ENCODE data around the gene VANGL2.

The VANGL2 gene

DNA sequence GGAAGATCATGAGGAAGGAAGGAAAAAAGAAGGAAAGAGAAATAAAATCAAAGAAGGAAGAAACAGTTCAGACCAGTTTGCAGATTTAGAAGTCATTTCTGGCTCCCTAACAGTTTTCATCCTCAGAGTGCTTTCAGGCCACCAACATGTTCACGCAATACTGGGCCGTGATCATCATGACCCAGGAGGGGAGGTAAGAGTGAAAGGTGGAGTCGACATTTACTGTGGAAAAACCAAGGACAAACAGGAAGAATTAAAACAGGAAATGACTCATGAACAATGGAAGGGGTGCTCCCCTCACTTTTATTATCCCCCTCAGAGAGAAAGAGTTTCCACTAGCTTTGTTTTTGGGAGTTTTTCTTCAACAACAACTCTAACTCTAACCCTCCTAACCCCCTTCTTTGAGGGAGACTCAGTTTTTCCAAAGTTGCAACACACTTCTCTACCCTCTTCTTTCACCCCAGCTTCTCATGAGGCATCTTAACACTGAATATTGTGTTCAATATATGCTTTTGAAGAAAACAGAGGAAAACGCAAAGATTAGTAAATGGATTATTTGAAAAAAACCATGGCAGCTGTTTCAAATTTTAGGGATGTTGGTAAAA, 60.4 kb downstream of the VANGL2 start:
- peak in 1 of 5 donors; percentile 45 for DNase-seq

DNA sequence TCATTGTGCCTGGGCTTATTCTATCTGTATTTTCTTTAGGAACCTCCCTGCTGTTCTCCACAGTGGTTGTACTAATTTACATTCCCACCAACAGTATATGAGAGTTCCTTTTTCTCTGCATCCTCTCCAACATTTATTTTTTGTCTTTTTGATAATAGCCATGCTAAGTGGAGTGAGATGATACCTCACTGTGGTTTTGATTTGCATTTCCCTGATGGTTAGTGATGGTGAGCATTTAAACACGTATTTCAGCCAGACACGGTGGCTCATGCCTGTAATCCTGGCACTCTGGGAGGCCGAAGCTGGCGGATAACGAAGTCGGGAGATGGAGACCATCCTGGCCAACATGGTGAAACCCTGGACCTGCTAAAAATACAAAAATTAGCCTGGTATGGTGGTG, 64.8 kb downstream of the VANGL2 start:
- DNase-seq = no peak

DNA sequence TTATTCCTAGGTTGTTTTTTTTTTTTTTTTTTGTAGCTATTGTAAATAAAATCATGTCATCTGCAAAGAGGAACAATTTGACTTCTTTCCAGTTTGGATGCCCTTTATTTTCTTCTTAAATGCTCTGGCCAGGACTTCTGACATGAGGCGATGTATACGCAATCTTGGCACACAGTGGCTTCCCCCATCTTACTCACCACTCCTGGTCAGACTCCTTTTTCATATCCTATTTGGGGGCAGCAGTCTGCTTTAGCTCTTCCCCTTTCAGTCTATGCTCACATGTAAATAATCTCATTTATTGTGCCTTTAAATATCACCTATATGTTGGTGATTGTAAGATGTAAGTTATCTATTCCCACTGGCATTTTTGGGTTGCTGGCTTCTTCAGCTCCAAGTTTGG, 66.6 kb downstream of the VANGL2 start:
- DNase-seq = no peak

DNA sequence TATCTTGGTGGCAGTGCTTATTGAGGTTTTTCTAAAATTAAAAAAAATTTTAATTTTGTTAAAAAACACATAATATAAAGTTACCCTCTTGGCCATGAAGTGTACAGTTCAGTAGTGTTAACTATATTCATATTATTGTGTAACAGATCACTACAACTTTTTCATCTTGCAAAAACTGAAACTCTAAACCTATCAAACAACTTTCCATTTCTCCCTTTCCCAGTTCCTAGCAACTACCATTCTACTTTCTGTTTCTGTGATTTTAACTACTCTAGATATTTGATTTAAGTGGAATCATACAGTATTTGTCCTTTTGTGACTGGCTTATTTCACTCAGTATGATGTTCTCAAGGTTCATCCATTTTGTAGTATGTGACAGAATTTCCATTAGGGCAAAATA, 67.2 kb downstream of the VANGL2 start:
- DNase-seq = no peak

DNA sequence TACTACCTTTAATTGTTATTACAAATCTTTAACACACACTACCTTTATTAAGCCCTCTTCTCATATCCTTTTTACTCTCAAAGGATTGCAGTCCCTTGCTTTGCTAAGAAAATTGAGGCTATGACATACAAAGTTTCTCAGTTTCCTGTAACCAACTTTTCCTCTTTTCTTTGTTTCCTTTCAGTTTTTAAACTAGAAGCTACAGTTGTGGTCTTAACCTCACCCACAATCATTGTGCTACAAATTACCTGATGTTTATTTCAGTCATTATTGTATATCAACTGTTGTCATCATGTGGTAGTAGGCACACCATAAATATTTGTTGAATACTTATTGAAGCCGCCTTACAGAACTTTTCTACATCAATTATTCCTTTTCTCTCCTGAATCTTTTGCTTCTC, 70.9 kb downstream of the VANGL2 start:
- DNase-seq = peak in 1 of 5 donors; percentile 67

DNA sequence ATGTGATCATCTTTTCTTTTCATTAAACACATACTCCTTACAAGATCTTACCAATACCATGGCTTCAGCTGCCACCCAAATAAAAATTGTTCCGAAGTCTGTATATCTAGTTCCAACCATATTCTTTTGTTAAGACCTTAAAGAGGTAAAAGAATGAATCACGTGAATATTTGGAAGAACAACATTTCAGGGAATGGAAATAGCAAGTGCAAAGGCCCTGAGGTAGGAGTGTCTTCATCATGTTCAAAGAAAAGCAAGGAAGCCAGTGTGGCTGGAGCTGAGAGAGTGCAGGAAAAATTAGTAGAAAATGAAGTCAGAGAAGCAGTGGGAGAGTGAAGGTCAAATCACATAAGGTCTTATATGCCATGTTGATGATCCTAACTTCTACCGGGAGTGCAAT, 71.7 kb downstream of the VANGL2 start:
- no peak for DNase-seq

DNA sequence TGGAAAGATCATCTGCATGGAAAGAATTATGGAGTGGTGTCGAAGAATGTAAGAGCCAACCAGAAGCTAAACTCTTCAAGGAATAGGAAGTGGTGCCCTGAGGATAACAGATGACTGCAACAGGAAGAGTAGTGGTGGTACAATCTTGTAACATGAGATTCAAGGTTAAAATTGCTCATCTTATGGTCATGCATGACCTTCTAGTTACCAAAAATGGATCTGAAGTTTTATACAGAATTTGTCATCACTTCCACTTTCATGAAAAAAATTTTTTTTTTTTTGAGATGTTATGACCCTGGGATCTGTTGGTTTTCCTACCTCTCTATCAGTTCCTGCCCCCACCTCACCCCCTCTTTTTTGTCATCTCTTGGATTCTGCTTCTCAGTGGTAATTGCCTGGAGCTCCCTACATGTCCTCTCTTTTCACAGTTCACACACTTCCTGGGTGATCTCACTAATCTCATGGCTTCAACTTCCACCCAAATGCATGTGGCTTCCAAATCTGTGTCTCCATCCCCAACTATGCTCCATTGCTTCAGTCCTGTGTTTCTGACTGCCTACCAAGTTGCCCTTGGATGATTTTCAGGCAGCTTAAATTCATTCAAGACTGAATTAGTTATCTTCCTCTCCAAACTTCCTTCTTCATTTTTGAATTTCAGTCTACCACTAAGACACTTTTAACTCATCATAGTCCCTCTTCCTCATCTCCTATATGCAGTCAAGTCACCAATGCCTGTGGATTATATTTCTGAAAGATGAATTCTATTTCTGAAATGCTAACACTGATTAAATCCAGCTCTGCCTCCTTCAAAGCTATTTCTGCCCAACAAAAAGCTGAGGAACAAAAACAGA, 74.3 kb downstream of the VANGL2 start:
- DNase-seq = peak in 1 of 5 donors; percentile 59

All from T-helper 1 cell (primary cell).